HEK293T (cell line): ENCODE measurements around the gene SH2D2A.

Experiments
- CTCF ChIA-PET: fragments of 350-600 bp; formaldehyde crosslinking; extraction: SDS; loops from one replicate; lab custom pipeline; 2021; ENCODE audit warnings: antibody characterized with exemption, inconsistent platforms; lab: Yijun Ruan, JAX
- POLR2A ChIA-PET: fragments of 350-600 bp; formaldehyde crosslinking; extraction: SDS; loops from one replicate; lab custom pipeline; 2020; ENCODE audit warnings: antibody characterized with exemption, inconsistent platforms; lab: Yijun Ruan, JAX
- DNase-seq: peaks from one replicate; pipeline ENCODE4 v3.0.0; 2012; ENCODE audit warnings: mixed read lengths; ENCODE audit errors: extremely low spot score
- ARNT ChIP-seq: fragments of 450-650 bp; IDR thresholded peaks from 2 replicates; pipeline ENCODE4 v1.6.1; 2017; ENCODE audit warnings: mild to moderate bottlenecking
- BHLHE40 ChIP-seq: fragments of 450-650 bp; IDR thresholded peaks from 2 replicates; pipeline ENCODE4 v1.6.1; 2016; ENCODE audit warnings: mild to moderate bottlenecking, moderate library complexity, borderline replicate concordance
- CTBP1 ChIP-seq: fragments of 450-650 bp; IDR thresholded peaks from 2 replicates; pipeline ENCODE4 v1.6.1; 2016; ENCODE audit warnings: borderline replicate concordance
- ELF4 ChIP-seq: fragments of 450-650 bp; IDR thresholded peaks from 2 replicates; pipeline ENCODE4 v1.6.1; 2017; ENCODE audit warnings: antibody characterized with exemption
- FOXA1 ChIP-seq: fragments of 450-650 bp; IDR thresholded peaks from 2 replicates; pipeline ENCODE4 v1.6.1; 2016; ENCODE audit warnings: mild to moderate bottlenecking
- FOXK2 ChIP-seq: fragments of 450-650 bp; IDR thresholded peaks from 2 replicates; pipeline ENCODE4 v1.6.1; 2016; ENCODE audit warnings: mild to moderate bottlenecking
- FOXM1 ChIP-seq: fragments of 450-650 bp; IDR thresholded peaks from 2 replicates; pipeline ENCODE4 v1.6.1; 2017; ENCODE audit warnings: mild to moderate bottlenecking, borderline replicate concordance
- HDGF ChIP-seq: fragments of 450-650 bp; IDR thresholded peaks from 2 replicates; pipeline ENCODE4 v1.6.1; 2017; ENCODE audit warnings: antibody characterized with exemption, borderline replicate concordance
- L3MBTL2 ChIP-seq: fragments of 450-650 bp; conservative IDR thresholded peaks from 2 replicates; pipeline ENCODE4 v1.6.1; 2016; ENCODE audit warnings: mild to moderate bottlenecking
- LEF1 ChIP-seq: fragments of 450-650 bp; IDR thresholded peaks from 2 replicates; pipeline ENCODE4 v1.6.1; 2017; ENCODE audit warnings: mild to moderate bottlenecking, borderline replicate concordance
- NFRKB ChIP-seq: fragments of 450-650 bp; IDR thresholded peaks from 2 replicates; pipeline ENCODE4 v1.6.1; 2016; ENCODE audit warnings: mild to moderate bottlenecking, moderate library complexity
- SP1 ChIP-seq: fragments of 450-650 bp; IDR thresholded peaks from 2 replicates; pipeline ENCODE4 v1.6.1; 2017
- SUZ12 ChIP-seq: fragments of 450-650 bp; IDR thresholded peaks from 2 replicates; pipeline ENCODE4 v1.6.1; 2016; ENCODE audit warnings: mild to moderate bottlenecking
- TARDBP ChIP-seq: fragments of 450-650 bp; IDR thresholded peaks from 2 replicates; pipeline ENCODE4 v1.6.1; 2016
- ZNF384 ChIP-seq: fragments of 450-650 bp; IDR thresholded peaks from 2 replicates; pipeline ENCODE4 v1.6.1; 2016
- TF ChIP-seq, protein P1 (sequence below): fragments of 450-650 bp; IDR thresholded peaks from 2 replicates; pipeline ENCODE4 v1.6.1; 2016

Gene SH2D2A

DNA sequence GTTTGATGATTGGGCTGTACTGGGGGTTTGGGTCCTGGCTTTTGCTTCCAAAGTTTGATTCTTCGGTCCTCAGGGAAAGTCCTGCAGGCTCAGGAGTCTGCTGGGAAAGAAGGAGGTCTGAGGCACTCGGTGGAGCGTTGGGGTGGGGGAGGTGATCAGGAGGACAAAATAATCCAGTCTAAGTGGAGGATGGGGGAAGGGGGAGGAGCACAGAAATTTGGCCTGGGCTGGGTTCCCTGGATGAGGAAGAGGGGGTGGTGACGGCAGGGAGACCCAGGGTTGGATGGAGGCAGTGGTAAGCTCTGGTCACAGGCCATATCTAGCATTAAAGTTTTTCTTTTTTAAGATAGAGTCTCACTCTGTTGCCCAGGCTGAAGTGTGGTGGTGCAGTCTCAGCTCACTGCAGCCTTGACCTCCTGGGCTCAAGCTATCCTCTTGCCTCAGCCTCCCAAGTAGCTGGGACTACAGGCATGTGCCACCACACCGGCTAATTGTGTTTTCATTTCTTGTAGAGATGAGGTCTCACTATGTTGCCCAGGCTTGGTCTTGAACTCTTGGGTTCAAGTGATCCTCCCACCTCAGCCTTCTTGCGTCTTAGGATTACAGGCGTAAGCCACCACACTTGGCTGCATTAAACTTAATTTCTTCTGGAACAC lies 6.8 kb downstream of the SH2D2A start:
- no peak for DNase-seq
- POLR2A ChIA-PET: no interaction called here
- CTCF ChIA-PET: interaction anchor here (0.6 to 0.8 kb wide), 2 partner anchors 15 to 18 kb away, joined by 3 read pairs; no protein-coding TSS in a partner anchor
- TF ChIP-seq, protein P1, sequence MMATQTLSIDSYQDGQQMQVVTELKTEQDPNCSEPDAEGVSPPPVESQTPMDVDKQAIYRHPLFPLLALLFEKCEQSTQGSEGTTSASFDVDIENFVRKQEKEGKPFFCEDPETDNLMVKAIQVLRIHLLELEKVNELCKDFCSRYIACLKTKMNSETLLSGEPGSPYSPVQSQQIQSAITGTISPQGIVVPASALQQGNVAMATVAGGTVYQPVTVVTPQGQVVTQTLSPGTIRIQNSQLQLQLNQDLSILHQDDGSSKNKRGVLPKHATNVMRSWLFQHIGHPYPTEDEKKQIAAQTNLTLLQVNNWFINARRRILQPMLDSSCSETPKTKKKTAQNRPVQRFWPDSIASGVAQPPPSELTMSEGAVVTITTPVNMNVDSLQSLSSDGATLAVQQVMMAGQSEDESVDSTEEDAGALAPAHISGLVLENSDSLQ: no peak
- no peak for TF ChIP-seq HDGF
- TF ChIP-seq TARDBP: no peak
- TF ChIP-seq FOXM1: no peak
- TF ChIP-seq FOXA1: no peak
- TF ChIP-seq ARNT: no peak
- TF ChIP-seq FOXK2: no peak
- no peak for TF ChIP-seq ZNF384
- no peak for TF ChIP-seq L3MBTL2
- no peak for TF ChIP-seq SP1
- TF ChIP-seq ELF4: no peak

DNA sequence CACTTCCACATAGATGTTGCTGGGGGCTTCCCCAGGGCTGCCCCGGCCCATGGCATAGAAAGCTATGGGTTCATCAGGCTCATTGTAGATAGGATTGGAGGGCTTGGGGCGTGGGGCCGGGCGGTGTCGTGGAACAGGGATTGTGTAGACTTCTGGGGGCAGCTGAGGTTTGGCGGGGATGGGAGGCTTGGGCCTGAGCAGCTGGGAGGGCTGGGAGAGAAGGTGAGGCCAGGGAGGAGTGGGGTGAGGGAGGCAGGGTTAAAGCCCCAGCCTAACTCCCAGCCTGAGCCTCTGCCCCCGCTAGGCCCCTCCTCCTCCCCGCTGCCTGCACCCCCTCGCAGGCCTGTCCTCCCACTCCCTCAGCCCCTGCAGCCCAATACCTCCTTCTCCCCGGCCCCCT lies 7.4 kb downstream of the SH2D2A start:
- DNase-seq: no peak
- CTCF ChIA-PET: no interaction called here
- POLR2A ChIA-PET: no interaction called here
- TF ChIP-seq CTBP1 (no peak), ELF4 (no peak), TARDBP (no peak), SUZ12 (no peak), BHLHE40 (no peak), L3MBTL2 (no peak), FOXA1 (no peak), ZNF384 (no peak), LEF1 (no peak)

DNA sequence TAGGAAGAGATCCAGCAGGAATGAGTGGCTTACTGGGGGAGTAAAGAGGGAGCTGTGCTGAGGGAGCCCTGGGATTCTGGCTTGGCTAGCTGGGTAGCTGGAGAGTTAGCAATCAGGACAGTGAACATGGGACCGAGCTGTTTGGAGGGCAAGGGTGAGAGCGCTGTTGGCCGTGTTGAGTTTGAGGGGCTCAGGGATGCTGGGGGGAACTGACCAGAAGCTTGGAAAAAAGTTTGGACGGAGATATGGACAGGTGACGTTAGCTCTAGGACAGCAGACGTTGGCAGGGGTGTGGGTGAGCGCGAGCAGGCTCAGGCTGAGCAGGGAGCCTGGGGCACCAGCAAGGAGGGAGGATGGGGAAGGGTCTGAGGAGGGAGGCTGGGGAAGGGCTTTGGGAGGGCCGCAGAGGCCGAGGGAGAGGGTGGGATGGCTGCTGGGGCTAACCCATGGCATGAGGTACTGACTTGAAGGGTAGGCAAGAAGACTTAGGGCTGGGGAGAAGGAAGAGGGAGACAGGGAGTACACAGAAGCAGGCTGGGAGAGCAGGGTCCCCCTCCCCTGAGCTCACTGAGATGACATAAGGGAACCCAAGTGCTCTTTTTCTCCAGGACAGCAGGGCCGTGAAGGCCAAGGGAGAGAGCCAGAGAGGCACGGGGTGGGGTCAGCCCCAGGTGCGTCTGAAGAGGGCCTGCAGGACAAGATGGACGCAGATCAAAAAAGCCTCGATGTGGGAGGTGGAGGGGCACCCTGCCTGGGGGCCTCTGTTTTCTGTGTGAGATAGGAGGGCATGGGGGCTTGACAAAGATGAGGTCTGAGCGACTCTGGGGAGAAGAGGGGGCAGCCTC lies 8.2 kb downstream of the SH2D2A start:
- POLR2A ChIA-PET: no interaction called here
- no peak for DNase-seq
- CTCF ChIA-PET: interaction anchor here (1.0 to 1.4 kb wide), 3 partner anchors 10 to 120 kb away, joined by 3 to 5 read pairs (median 5); no protein-coding TSS in a partner anchor
- TF ChIP-seq FOXM1: no peak
- TF ChIP-seq CTBP1: no peak
- no peak for TF ChIP-seq FOXK2
- TF ChIP-seq ARNT: no peak
- no peak for TF ChIP-seq LEF1
- TF ChIP-seq SP1: no peak
- TF ChIP-seq TARDBP: no peak
- TF ChIP-seq SUZ12: no peak
- TF ChIP-seq, protein P1: no peak
- no peak for TF ChIP-seq BHLHE40
- TF ChIP-seq ZNF384: no peak
- TF ChIP-seq HDGF: no peak
- no peak for TF ChIP-seq ELF4

DNA sequence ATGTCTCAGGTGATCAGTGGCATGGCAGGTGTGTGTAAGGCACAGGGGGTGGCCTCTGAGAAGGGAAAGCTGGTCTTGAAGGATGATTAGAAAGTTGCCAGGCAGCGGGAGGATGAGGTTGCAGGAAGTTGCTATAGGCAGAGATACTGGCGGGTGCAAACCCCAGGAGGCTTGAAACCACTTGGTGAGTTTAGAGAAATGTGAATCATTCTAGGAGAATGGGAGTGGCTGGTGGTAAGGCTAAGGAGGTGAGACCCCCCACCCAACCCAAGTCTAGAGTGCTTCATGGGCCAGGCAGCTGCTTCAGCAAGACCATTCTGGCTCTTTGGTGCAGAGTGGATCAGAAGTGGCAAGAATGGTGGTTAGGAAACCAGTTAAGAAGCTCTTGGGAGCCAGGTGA lies 9.0 kb downstream of the SH2D2A start:
- ChIA-PET CTCF (interaction anchor here (1.0 to 1.4 kb wide), 3 partner anchors 9 to 120 kb away, joined by 3 to 5 read pairs (median 5); no protein-coding TSS in a partner anchor), POLR2A (no interaction called here)
- no peak for TF ChIP-seq FOXK2
- no peak for TF ChIP-seq TARDBP
- TF ChIP-seq NFRKB: no peak
- no peak for TF ChIP-seq ARNT
- no peak for TF ChIP-seq ZNF384
- TF ChIP-seq, protein P1: no peak
- TF ChIP-seq CTBP1: no peak
- TF ChIP-seq HDGF: no peak
- TF ChIP-seq FOXM1: no peak
- TF ChIP-seq L3MBTL2: no peak
- TF ChIP-seq ELF4: no peak
- no peak for TF ChIP-seq BHLHE40
- no peak for TF ChIP-seq FOXA1
- no peak for TF ChIP-seq LEF1
- no peak for TF ChIP-seq SUZ12
- no peak for TF ChIP-seq SP1
- no peak for DNase-seq

DNA sequence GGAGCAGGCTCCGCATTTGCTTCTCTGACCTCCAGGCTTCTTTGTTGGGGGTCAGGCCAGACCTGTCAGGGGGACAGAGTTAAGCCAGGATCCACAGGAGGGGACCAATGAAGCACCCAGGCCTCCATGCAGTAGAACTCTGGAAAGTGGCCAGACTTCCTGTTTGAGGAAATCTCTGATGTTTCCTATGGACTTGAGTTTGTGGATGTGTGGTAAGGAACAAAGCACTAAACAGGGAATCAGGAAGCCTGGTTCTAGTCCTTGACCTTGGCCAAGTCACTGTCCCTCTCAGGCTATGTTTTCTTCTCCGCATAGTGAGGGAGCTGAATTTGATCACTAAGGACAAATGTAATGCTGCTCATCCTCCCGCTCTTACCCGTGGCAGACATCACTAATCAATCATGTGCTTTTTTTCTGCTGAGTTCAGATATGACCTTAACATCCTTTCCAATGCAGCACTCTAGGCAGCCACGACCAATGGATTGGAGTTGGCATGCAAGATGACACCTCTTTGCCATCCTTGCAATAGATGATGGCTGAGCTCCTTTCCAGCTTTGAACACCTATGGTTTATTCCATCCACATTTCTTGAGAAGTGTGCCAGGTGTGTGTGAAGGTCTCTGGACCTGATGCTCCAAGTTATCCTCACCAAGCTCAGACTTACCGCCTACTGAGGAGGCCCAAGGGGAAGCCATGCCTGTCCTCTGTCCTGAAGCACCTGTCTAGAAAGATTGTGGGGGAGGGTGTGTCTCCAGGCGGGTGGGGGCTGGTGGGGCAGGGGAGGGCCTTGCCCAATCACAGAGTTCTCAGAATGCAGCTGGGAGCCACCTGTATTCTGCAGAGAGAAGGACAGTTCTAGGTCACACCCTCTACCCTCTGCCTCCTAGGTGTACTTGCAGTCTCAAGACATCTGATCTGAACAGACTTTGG lies 9.9 kb downstream of the SH2D2A start:
- no peak for DNase-seq
- no peak for TF ChIP-seq ZNF384
- ChIA-PET CTCF (interaction anchor here (2.8 kb wide), 1 partner anchor 54 kb away, joined by 7 read pairs; the partner anchor contains the start of gene NTRK1), POLR2A (interaction anchor here (0.9 to 1.5 kb wide), 3 partner anchors 16 to 215 kb away, joined by 3 to 4 read pairs (median 3); partner anchors contain the start of genes ISG20L2, METTL25B and NAXE)
